GM21576 (cell line): Measurements from ENCODE around the gene CABP2.
"Not testable (repeated sequence)": the region's sequence is repeated elsewhere in the genome, so short reads cannot be mapped to it uniquely, and the experiment has no call there.

Experiments
- ATAC-seq: cut with Tn5 transposase; IDR thresholded peaks from one replicate; pipeline ENCODE4 v1.9.1; 2021; ENCODE audit warnings: mild to moderate bottlenecking, moderate library complexity; ENCODE audit not compliant: unreplicated experiment

The CABP2 gene

DNA sequence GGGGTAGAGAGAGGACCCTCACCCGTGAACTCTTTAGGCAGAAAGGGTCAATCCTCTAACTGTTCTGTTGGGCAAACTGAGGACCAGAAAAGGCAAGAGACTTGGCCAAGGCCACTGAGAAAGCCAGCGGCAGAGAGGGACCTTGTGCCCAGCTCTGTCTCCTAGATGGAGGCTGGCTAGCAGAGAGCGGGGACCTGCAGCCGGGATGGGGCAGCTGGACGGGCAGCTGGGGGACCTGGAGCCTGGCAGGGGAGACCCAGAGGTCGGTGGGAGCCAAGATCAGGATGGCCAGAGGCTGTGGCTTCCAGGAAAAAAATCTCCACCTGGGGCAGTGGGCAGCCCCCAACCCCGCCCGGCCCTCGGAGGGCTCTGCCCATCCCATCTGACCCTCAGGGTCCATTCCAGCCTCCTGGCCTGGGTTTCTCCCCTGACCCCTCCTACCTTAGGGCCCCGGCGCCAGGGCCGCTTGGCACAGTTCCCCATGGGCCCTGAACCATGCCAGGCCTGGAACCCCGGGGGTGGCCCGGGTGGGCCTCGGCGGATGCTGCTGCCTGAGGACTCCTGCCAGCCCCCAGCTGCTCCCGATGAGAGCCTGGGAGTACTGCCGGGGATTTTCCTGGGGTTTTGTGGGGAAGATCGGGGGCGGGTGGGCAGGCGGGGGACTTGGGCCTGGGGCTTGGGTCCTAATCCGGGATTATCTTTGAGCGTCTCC, at the start of gene CABP2:
CABP2 (minus strand) TSS at position 603 of the 712 bp plus-strand sequence; CDS start at position 483, 120 bp downstream.
- ATAC-seq, result no peak

DNA sequence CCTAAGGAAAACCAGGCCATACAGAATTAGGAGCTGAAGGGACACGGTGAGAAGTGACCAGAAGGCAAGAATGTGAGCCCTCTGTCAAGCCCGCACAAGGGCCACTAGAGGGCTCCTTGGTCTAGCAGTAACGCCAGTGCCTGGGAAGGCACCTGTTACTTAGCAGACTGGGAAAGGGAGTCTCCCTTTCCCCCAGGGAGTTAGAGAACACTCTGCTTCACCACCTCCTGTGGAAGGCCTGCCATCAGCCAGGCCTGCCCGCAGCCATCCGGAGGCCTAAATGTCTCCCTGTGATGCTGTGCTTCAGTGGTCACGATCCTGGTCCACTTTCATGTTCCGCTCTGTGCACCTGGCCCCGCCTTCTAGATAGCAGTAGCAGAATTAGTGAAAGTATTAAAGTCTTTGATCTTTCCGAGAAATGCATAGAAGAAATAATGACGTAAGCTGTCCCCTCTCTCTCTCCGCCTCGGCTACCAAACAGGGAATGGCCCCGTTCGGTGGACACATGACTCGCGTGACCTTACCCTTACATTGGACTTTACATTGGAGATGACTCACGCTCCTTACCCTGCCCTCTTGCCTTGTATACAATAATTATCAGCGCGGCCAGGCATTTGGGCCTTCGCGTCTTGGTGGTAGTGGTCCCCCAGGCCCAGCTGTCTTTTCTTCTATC, 49.6 kb upstream of the CABP2 start:
- no peak for ATAC-seq

DNA sequence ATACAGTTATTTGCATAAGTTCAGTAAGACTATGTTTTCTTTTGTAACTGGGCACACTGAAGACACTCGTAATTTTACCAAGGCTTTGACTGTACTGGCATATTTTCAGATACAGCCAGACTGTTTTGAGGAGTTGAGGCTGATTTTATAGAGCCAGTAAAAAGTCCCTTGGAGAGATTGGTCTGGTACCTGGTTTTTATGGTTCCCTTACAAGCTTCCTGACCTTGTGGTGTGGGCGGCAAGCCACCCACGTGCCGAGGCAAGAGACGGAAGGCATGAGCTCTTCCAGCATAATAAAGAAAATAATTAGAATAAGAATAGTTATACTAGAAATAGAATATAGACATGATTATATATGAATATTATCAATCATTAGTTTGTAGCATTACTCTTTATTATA, 49.1 kb upstream of the CABP2 start:
- no peak for ATAC-seq

DNA sequence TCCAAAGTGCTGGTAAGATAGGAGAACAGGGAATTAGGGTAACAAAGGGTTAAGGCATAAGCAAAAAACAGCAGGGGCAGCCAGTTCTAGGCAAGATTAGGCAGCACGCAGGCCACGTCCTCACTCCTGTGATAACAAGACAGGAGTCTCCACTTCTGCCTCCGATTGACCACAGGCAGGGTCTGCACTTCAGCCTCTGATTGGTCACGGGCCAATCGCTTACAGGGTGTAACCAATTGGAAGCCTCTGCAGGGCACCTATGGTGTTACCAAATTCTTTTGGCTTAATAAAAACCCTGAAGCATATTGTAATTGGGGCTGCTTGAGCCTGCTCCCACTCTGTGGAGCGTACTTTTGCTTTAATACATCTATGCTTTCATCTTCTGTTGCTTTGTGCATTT, 48.2 kb upstream of the CABP2 start:
- no peak for ATAC-seq

DNA sequence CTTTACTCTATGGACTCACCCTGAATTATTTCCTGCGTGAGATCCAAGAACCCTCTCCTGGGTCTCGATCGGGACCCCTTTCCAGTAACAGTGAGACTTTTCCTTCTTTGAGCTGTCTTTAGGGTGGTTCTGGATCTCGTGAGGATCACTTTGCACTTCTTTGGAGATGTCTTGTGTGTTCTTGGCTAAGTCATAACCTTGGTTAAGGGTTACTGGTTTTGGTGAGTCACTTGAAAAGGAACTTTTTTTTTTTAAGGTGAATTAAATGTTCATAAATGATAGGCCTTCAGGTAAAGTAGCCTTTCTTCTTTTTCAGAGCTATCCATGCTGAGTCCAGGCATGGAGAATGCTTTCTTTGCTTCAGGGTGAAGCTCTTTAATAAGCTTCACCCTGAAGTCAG, 41.0 kb upstream of the CABP2 start:
- no peak for ATAC-seq

DNA sequence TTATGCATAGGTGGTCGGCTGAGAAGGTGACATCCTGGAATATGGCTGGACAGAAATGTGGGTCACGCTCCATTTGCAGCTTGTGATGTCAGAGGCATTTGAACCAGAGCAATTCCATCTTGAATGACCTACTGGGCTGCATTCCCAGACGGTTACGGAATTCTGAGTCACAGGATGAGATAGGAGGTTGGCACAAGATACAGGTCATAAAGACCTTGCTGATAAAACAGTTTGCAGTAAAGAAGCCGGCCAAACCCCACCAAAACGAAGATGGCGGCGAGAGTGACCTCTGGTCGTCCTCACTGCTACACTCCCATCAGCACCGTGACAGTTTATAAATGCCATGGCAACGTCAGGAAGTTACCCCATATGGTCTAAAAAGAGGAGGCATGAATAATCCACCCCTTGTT, 40.5 kb upstream of the CABP2 start:
- ATAC-seq, result not testable (repeated sequence)

DNA sequence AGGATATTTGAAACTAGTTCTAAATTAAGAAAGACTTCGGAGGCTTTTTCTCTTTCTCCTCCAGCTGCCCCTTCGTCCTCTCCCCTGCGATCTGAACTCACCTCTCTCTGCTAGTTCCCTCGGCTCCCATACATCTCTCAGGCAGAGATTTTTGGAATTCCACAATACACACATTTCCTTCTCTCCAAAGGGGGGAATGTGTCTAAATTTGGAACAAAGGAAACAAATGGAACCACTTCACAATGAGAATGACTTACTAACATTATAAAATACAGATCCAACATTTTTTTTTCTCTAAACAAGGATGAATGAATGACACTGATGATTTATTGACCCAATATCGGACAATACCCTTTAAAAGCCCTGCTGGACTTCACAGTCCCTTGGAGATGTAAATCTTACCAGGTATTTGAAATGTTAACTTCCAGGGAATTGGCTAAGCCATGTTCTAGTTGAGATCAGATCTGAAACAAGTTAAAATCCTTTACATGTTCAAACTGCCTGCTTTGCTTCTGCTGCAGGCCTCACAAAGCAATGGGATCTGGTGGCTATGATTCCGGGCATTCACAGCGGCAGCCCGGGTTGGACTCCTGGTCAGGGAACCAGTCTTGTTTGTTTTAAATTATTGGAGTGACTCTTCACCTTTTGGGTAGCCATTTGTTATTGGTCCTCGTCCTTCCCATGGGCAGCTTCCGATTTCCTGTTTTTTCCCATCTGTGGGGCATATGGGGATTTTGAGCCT, 39.9 kb upstream of the CABP2 start:
- no peak for ATAC-seq

DNA sequence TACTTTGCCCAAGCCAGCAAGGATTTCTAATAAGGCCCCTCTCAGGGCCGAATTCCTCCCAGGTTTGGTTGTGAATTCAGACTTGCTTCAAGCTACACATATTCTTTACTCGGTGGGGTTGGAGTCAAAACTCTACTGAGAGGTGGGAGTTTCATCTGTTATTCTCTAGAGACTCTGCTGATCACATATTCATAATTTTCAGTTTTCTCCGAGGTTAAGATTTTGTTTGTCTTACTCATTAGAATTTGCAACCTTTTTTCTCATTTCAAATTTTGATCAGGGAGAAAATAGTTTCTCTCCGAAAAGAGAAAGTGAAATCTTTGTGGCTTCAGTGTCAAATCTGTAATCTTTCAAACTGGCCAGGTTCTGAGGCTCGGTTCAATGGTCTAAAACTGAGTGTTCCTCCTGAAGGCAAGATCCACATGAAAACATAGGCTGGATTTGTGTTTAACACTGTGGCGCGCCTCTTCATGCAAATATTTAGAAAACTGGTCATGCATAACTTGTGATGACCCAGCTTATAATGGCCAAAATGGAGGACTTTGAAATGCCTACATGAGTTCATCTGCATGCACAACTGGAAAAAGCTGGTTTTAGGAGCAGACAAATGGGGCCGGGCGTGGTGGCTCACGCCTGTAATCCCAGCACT, 38.8 kb upstream of the CABP2 start:
- peak; percentile 53 for ATAC-seq

DNA sequence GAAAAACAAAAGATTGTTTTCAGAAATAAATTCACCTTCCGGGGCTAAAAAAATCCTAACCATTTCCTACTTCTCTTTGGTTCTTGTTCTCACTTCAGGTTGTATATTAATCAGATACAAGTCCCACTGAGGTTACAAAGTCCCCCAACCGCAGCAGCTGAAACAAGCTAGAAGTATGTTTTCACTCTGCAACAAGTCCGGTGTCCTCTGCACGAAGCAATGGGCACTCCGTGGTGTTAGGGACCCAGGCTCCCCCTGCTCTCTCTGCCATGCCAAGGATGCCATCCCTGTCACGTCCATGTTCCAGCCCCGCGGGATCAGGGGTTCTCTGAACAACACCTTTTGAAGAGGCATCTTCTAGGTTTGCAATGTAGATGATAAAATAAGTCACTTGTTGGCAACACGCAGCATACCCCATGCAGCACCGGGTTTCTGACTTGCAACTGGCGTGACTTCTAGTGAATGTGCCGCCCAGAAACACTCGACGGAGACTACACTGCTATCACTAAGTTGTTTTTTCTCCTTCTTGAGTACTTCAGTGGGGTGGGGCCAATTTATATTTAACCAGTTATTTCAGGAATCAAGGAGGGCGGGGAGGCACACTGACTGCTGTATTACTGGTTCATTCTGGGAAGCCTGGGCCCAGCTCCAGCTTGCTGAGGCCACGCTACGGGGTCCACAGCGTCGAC, 35.0 kb upstream of the CABP2 start:
- no peak for ATAC-seq

DNA sequence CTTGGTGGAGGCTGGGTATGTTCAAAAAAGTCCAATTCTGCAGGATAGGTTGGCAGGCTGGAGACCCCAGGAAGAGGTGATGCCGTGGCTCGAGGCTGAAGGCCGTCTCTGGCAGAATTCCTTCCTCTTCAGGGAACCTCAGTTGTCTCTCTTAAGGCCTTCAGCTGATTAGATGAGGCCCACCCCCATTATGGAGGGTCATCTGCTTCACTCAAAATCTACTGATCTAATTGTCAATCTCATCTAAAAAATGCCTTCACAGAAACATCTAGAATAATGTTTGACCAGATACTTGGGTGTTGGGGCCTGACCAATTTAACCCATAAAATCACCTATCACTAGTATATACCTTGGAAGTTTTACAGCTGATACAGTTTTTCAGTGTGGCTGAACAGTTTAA, 33.0 kb upstream of the CABP2 start:
- ATAC-seq, result no peak

DNA sequence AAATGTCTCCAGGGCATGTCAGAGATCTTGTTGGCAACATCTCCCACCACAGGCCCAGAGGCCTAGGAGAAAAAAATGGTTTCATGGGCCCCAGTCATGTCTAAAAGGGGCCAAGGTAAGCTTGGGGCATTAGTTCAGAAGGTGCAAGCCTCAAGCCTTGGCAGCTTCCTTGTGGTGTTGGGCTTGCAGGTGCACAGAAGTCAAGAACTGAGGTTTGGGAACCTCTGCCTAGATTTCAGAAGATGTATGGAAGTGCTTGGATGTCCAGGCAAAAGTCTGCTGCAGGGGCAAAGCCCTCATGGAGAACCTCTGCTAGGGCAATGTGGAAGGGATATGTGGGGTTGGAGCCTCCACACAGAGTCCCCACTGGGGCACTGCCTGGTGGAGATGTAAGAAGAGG, 28.5 kb upstream of the CABP2 start:
- ATAC-seq, result not testable (repeated sequence)

DNA sequence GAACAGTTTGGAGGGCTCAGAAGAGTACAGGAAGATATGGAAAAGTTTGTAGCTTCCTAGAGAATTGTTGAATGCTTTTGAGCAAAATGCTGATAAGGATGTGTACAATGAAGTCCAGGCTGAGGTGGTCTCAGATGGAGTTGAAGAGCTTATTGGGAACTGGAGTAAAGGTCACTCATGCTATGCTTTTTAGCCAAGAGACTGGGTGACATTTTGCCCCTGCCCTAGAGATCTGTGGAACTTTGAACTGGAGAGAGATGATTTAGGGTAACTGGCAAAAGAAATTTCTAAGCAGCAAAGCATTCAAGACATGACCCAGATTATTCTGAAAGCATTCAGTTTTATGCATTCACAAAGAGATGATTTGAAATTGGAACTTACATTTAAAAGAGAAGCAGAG, 27.9 kb upstream of the CABP2 start:
- no peak for ATAC-seq

DNA sequence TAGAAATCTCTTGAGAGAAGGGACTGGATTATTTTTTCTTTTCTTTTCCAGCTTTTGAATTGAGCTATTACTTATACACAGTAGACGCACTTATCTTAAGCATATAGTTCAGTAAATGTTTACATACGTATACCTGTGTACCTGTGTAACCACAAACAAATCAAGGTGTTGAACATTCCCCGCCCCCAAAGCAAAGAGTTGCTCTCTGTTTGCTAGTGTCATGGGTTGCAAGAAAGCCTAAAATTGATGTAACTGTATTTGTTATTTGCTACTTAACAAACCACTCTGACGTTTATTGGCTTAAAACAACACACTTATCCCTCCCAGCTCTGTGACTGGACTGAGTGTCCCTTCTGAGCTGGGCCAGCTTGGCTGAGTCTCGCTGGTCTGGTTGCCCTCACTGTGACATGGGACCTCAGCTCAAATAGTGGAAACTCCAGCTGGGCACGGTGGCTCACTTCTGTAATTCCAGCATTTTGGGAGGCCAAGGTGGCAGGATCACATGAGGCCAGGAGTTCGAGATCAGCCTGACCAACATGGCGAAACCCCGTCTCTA, 25.4 kb upstream of the CABP2 start:
- ATAC-seq, result no peak

DNA sequence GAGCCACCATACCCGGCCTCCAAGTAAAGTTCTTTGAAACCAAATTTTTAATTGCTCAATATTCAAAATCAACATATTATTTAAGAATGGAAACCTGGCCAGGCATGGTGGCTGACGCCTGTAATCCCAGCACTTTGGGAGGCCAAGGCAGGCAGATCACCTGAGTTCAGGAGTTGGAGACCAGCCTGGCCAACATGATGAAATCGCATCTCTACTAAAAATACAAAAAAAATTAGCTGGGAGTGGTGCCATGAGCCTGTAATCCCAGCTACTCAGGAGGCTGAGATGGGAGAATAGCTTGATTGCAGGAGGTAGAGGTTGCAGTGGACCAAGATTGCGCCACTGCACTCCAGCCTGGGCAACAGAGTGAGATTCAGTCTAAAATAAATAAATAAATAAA, 24.9 kb upstream of the CABP2 start:
- not testable (repeated sequence) for ATAC-seq

DNA sequence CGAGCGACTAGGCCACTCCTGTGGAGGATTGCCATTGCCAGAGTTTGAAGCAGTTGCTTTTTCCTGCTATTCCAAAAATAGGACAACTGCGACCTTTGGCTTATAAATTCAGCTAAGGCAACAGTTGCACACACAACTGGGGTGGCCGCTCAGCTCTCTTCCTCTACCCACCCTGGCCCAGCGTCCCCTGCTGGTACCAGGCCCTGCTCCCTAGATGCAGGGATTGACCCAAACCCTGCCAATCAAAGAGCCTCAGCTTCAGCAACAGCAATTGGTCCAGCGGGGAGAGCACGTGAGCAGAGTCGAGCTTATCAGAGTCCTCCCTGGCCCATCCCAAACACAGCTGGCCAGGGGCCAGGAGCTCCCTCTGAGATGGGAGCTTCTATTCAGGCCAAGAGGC, 22.0 kb upstream of the CABP2 start:
- no peak for ATAC-seq

DNA sequence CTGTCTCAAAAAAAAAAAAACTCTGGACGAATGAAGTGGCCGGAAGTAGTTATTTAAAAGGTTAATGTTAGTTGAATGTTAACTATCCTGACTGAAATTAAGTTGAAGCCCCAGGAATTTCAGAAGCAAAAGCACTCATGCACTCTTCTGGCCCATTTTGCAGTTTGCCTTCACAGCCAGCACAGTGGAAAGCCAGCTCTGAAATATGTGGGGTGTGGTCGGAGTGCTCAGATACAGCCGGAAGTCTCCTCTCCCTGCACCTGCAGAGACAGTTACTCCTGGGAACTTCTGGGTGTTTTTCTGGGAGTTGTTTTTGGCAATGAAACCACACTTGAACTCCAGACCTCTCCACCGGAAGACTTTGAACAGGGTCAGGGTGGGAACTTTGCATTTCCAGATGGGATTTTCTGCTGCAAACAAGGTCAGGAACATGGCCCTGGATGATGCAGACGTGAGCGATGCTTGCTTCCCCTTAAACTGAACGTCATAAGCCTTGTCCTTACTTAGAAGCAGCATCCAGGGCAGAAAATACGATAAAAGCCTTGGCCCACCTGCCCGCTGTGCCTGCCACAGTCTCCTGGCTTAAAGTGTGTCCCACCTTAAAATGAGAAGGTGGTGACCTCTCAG, 21.5 kb upstream of the CABP2 start:
- ATAC-seq, result no peak

DNA sequence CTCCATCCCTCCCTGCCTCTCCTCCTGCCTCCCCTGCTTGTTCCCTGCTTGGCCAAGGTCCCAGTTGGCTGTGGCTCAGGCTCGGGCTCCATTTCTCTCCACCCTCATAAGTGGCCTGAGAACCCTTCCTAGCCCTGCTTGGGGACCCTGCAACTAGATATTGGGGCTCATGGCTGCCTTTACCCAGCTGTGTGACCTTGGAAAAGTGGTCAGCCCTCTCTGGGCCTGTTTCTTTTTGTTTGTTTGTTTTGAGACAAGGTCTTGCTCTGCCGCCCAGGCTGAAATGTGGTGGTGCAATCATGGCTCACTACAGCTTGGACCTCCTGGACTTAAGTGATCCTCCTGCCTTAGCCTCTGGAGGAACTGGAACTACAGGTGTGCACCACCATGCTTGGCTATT, 20.3 kb upstream of the CABP2 start:
- no peak for ATAC-seq

DNA sequence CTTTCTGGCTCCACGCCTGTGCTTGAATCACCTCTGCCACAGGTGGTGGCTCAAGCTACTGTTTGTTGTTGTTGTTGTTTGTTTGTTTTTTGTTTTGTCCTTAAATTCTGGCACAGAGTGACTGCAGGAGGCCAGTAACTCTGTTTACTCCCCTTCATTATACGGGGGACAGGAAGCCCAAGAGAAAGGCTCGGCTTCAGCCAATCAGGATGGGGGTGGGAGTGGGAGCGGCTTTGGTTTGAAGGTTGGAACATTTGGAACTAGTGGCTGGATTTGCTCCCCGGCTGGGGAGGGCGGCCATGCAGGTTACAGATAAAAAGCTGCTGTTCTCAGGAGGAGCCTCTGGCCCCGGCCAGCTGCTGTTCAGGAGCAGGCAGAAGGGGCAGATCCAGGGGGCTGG, 19.7 kb upstream of the CABP2 start:
- no peak for ATAC-seq

DNA sequence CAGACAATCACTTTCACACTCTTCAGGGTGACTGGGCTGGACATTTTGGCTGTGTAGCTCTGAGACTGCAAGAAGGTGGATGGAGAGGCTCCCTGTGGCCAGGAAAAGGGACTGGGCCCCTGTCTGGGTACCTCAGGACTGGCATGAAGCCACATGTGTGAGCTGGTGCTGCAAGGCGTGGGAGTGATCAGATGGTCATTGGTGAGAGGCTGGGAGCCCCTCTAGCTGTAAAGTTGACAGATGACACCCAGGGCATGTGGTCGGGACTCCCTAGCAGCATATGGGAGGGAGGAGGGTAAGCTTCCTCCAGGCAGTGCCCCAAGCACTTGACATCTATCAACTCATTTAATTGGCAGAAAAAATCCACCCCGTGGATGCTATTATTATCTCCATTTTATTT, 18.9 kb upstream of the CABP2 start:
- ATAC-seq, result no peak

DNA sequence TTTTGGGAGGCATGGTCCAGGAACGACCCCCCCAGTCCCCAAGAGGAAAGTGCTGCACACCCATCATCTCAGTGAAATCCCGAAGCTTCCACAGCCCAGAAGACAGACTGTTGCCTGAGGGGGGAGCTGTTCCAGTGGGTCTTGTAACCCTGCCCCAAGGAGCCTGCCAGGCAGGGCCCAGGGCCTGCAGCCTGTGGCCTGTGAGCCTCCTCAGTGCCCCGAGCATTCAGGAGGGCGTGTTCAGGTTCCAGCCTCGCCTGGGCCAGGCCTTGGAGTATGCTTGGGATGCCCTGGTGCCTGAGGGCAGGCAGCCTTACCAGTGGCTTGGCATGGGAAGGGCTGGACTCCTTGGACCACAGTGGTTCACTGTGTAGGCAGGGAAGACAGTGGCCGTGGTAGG, 18.0 kb upstream of the CABP2 start:
- no peak for ATAC-seq
